ENCODE data around the gene CYP27A1.

CYP27A1 gene

DNA sequence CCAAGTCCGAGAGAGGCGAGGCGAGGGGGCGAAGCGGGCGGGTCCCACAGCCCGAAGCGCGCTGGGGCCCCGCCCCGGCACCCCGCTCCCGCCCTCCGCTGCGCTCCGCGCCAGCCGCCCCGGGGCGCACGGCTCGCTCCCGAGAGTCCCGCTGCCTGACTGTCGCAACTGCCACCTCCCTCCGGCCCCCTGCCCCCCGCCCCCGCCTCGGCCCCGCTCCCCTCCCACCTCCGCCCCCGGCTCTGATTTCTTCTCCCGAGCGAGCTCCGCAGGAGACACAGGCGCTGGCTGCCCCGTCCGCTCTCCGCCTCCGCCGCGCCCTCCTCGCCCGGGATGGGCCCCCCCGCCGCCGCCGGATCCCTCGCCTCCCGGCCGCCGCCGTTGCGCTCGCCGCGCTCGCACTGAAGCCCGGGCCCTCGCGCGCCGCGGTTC lies 77.6 kb downstream of the CYP27A1 start, which contains the start of gene WNT6:
Gene WNT6 (plus strand): TSS at position 250 of the 432 bp plus-strand sequence. CDS start 233 bp downstream, outside the sequence.
- no peak for DNase-seq (ENCODE audit: low read depth)

DNA sequence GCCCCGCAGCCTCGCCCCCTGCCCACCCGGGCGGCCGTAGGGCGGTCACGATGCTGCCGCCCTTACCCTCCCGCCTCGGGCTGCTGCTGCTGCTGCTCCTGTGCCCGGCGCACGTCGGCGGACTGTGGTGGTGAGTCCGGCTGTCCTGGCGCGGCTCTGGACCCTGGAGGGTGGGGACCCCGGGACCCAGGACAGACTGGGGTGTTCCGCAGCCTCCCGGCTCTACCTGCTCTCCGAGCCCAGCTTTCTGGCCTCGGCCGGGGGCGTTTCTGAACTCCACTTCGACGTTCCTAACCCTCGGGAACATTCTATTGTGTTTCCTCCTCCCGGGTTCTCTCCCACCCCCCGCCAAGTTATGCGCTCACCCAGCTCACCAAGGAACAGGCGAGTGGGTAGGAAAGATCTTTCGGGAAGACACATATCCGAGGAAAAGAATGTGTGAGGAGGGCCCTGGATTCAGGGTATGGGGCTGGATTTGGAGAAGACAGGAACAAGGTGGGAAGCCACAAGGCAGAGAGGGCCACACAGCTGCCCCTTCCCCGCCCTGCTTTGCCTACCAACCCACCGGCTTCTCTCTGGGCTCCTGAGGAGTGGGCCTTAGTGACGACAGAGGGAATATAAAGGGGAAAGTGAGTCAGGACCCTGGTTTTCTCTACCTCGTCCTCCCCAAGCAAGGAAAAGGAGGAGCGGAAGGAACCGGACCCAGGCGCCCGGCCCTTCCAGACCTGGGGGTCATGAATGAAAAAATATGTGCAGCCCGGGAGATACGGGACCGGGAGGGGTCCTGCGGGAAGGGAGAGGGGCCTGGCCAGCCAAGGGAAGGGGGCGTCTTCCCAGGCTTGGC lies 78.3 kb downstream of the CYP27A1 start:
- no peak for DNase-seq (ENCODE audit: low read depth)

DNA sequence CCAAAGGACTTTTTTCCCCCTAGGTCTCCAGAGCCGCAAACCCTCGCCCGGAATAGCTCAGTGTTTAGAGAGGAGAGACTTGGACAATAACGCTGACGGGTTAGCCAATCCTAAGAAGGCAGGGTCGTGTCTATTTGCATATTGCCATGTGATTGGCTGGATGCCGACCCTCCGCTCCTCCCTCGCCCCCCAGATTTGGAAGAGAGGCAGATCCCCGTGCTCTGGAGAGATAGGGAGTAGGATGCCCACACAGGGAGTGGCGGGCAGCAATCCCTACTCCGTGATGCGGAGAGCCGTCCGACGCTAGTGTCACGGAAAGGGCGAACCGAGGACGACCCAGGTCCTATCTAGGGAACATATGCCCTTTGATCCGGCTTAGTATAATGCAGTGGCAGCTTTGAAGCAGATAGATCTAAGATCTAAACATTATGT lies 79.0 kb downstream of the CYP27A1 start:
- no peak for DNase-seq (ENCODE audit: low read depth)

DNA sequence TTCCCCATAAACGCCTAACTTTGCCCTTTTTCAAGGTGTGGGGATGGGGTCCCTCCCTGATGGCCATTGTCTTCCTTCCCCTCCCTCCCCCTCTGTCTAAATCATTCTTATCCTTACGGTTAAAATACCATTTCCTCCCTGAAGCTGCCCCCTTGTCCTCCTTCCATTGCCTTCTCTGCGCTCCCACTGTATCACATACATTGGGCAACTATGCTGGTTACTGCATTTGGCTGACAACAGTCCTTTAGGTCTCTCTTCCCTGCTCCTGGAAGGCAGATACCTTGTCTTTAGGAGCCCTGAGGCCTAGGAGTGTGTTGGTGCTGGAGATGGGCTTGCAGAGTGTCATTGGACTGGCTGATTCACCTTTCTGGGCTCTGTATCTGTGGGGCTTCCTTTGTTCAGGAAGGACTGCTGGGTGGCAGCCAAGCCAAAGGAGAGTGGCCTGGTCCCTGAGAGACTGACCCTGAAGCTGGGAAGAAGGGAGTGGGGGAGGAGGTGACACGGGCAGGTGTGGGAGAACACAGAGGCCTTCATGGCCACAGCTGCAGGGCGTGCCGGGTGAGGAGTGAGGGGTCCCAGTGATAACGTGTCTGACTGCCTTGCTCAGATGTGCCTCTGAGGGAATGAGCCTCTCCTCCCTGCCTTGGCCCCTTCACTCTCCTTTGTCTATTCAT lies 79.8 kb downstream of the CYP27A1 start:
- DNase-seq (ENCODE audit: low read depth) = no peak

DNA sequence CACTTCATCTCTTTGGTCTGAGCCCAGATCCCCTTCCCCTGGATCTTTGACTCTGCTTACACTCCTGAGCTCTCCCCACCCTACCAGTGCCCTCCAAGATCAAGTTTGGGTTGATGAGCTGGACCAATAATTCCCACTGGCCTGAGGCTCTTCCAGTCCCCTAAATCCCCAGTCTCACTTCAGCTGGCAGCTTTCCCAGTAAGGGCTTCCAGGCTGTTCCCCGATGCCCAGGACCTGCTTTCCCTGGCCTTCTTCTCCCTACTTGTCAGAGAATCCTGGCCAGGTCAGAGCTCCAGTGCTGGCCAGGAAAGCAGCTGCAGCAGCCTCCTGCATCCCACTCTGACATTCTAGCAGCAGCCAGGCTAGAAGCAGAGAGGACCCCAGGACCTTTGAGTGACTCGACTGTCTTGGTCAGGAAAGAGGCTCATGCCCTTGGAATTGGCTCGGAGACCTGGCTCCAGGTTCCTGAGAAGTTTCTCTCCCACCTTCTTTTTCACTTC lies 81.1 kb downstream of the CYP27A1 start:
- no peak for DNase-seq (ENCODE audit: low read depth)
